Stimulated activated memory B cell treated with anti-CD40 and anti-IgM and Interleukin-4, amounts not matched to agents 10 μg/mL and 1 μg/mL and 100 μg/mL, for 72 hours (primary cell): ENCODE results near the gene DOCK2.
"Not testable (repeated sequence)": the region's sequence is repeated elsewhere in the genome, so short reads cannot be mapped to it uniquely, and the experiment has no call there.

Experiments used
- ATAC-seq: fragments of 150-1000 bp; cut with Tn5 transposase; 2 replicates; pipeline ENCODE4 v1.10.0; 2021
- H3K27ac Mint-ChIP-seq: one replicate; pipeline ENCODE4 v1.8.0; 2022; ENCODE audit warnings: mild to moderate bottlenecking, mixed read lengths
- H3K27me3 Mint-ChIP-seq: one replicate; pipeline ENCODE4 v1.8.0; 2022; ENCODE audit warnings: mixed read lengths
- H3K36me3 Mint-ChIP-seq: one replicate; pipeline ENCODE4 v1.8.0; 2022; ENCODE audit warnings: mixed read lengths
- H3K4me1 Mint-ChIP-seq: one replicate; pipeline ENCODE4 v1.8.0; 2022; ENCODE audit warnings: mixed read lengths
- H3K4me3 Mint-ChIP-seq: one replicate; pipeline ENCODE4 v1.8.0; 2022; ENCODE audit warnings: mild to moderate bottlenecking, moderate library complexity, mixed read lengths
- H3K9me3 Mint-ChIP-seq: one replicate; pipeline ENCODE4 v1.8.0; 2022; ENCODE audit warnings: mixed read lengths

DOCK2 gene

DNA sequence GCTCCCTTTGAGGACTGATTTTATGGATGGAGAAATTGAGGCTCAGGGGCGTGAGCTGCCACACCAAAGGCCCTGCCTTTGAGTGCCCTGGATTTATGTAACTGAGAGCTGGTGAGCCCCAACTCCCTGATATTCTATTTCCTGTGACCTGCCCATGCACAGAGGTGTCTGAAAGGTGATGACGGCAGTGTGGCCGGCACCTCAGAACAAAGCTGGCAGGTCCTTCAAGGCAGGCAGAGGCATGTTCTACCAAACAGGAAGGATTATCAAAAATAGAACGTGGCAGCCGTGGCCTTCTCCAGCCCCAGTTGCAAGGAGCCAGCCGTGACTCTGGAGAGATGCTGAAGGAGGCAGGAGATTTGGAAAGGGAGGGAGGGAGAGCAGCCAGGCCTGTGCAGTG is 307.0 kb downstream of the DOCK2 start:
- ATAC-seq = no peak
- Mint-ChIP-seq H3K27ac (peak overlapping the region; percentile 53), H3K4me1 (peaks cover 27% of the 10 kb centered on the region), H3K36me3 (peaks cover 34% of the 10 kb centered on the region), H3K27me3 (no peaks in the 10 kb centered on the region), H3K9me3 (no peaks in the 10 kb centered on the region), H3K4me3 (no peak overlapping the region)

DNA sequence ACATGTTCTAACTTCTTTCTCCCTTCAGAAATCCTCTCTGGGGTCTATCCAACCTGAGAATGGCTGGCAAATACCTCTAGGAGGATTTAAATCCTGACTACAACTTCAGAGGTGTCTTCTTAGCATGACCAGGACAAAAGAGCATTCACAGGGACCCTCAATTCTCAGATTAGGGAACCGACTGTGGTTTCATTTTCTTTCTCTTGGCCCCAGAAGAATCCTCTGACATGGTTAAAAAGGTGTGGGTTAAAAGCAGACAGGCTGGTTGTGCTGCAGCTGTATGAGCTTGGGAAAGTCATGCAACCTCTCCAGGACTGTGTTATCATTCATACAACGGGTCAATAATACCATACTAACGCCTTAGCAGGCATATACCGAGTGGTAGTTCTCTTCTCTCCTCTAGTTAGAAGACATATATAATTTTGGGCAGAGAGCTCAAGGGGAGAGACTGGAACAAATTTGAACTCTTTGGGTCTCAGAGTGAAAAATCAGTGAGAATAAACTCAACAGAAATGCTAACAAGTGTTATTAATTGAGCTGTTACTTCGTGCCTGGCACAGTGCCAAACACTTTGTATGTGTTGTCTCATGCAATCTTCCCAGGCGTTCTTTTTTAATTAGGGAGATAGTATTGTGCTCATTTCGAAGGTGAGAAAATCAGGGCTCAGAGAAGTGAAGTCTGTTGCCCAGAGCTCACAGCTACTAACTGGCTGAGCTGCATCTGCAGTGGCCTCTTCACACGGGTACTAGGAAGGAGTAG is 308.0 kb downstream of the DOCK2 start:
- H3K27ac Mint-ChIP-seq = peak overlapping the region; percentile 53
- H3K36me3 Mint-ChIP-seq = peaks cover 41% of the 10 kb centered on the region
- peaks cover 27% of the 10 kb centered on the region for H3K4me1 Mint-ChIP-seq
- H3K27me3 Mint-ChIP-seq = no peaks in the 10 kb centered on the region
- no peak overlapping the region for H3K4me3 Mint-ChIP-seq
- no peaks in the 10 kb centered on the region for H3K9me3 Mint-ChIP-seq
- ATAC-seq = no peak

- peak overlapping the region; percentile 16 for H3K27ac Mint-ChIP-seq
- ATAC-seq = no peak
- peaks cover 27% of the 10 kb centered on the region for H3K4me1 Mint-ChIP-seq
- peaks cover 48% of the 10 kb centered on the region for H3K36me3 Mint-ChIP-seq
- no peaks in the 10 kb centered on the region for H3K9me3 Mint-ChIP-seq
- H3K4me3 Mint-ChIP-seq = no peak overlapping the region
- H3K27me3 Mint-ChIP-seq = no peaks in the 10 kb centered on the region
These were observed 308.8 kb downstream of the DOCK2 start for GRCh38 chr5:169945831-169946261.

- H3K36me3 Mint-ChIP-seq = peaks cover 54% of the 10 kb centered on the region
- no peaks in the 10 kb centered on the region for H3K9me3 Mint-ChIP-seq
- H3K27ac Mint-ChIP-seq = no peak overlapping the region
- ATAC-seq = no peak
- H3K27me3 Mint-ChIP-seq = no peaks in the 10 kb centered on the region
- H3K4me1 Mint-ChIP-seq = peaks cover 19% of the 10 kb centered on the region
- no peak overlapping the region for H3K4me3 Mint-ChIP-seq
These were observed 309.7 kb downstream of the DOCK2 start for GRCh38 chr5:169946743-169947295.

DNA sequence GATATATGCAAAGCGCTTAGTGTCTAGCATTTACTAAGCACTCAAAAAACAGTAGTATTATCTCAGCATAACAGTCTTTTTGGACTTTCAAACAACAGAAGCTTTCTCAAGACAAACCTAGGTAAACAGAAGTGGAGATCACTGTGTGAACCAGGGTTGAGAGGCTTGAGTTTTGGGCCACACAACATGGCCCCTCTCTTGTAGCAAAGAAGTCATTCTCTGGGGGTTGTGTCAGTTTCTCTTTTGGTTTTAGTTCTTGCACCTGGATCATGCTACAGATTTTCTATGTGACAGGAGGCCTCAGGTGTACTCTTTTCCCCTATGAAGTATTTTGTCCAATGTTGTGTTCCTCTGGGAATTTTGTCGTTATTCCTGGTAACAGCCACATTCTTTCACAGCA is 313.3 kb downstream of the DOCK2 start:
- Mint-ChIP-seq H3K4me1 (peaks cover 21% of the 10 kb centered on the region), H3K27ac (no peak overlapping the region), H3K27me3 (no peaks in the 10 kb centered on the region), H3K4me3 (no peak overlapping the region), H3K36me3 (peaks cover 71% of the 10 kb centered on the region), H3K9me3 (no peaks in the 10 kb centered on the region)
- ATAC-seq = no peak

- Mint-ChIP-seq H3K4me1 (peaks cover 16% of the 10 kb centered on the region), H3K36me3 (peaks cover 45% of the 10 kb centered on the region)
- not testable (repeated sequence) for H3K27ac Mint-ChIP-seq, H3K9me3 Mint-ChIP-seq, H3K4me3 Mint-ChIP-seq, H3K27me3 Mint-ChIP-seq
- ATAC-seq = peak; percentile 60
These were observed 316.1 kb downstream of the DOCK2 start for GRCh38 chr5:169953196-169953595.

DNA sequence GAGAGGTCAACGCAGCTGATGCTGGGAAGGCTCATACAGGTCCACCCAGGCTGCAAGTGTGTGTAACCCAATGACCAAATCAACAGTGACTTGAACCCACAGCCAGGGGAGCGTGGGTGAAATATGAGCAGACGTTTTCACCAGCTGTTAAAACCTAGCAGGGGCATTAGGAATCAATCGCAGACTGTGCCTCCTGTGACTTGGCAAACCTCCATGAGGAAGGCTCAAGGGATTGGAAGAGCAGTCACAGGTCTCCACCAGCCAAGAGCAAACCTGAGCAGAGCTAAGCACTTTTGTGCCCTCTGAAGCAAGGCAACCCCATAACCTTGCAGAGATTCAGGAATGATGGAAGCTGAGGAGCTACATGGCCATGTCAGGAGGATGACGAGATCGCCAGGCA is 317.7 kb downstream of the DOCK2 start:
- no peak overlapping the region for H3K27ac Mint-ChIP-seq
- H3K9me3 Mint-ChIP-seq = no peaks in the 10 kb centered on the region
- no peaks in the 10 kb centered on the region for H3K27me3 Mint-ChIP-seq
- no peak overlapping the region for H3K4me3 Mint-ChIP-seq
- H3K4me1 Mint-ChIP-seq = peaks cover 10% of the 10 kb centered on the region
- no peak for ATAC-seq
- peaks cover 37% of the 10 kb centered on the region for H3K36me3 Mint-ChIP-seq

DNA sequence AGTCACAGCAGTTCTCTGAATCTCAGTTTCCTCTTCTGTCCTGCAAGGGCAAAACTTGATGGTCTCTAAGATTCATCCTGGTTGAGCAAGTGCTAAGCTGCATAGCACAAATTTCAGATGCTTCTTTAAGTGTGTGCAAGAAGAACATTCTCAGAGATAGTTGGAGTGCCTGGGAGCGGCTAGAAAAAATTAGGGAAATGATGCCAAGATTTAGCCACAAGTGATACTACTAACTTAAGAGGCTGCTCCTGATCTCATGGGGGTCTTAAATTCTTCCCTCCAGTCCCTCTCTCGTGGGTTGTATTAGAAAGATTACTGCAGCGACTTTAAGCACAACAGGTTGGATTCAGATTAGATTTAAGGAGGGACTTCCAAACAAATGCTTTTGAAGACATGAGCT is 319.1 kb downstream of the DOCK2 start:
- ATAC-seq = no peak
- H3K27me3 Mint-ChIP-seq = no peaks in the 10 kb centered on the region
- peaks cover 10% of the 10 kb centered on the region for H3K4me1 Mint-ChIP-seq
- H3K4me3 Mint-ChIP-seq = no peak overlapping the region
- no peaks in the 10 kb centered on the region for H3K9me3 Mint-ChIP-seq
- H3K27ac Mint-ChIP-seq = no peak overlapping the region
- H3K36me3 Mint-ChIP-seq = peaks cover 26% of the 10 kb centered on the region

DNA sequence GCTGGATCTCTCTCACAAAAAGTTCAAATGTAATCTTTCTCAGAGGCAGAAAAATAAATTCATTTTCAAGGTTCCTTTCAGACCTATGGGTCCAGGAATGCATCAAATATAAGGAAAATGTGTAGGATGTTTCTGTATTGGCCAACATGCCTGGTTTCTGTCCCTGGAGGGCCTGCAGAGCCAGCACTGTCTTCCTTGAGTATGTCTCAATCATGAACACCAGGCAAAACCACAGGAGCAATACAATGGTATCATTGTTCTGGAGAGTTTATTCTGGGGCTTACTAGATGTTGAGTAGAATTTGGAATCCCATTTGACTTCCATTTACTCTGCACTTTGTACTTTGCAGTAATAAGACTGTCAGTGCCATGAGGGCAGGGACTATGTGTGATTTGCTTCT is 319.7 kb downstream of the DOCK2 start:
- Mint-ChIP-seq H3K27ac (no peak overlapping the region), H3K4me1 (peaks cover 10% of the 10 kb centered on the region), H3K4me3 (no peak overlapping the region), H3K9me3 (no peaks in the 10 kb centered on the region), H3K27me3 (no peaks in the 10 kb centered on the region), H3K36me3 (peaks cover 23% of the 10 kb centered on the region)
- ATAC-seq = no peak

- Mint-ChIP-seq H3K4me3 (no peak overlapping the region), H3K9me3 (no peaks in the 10 kb centered on the region), H3K36me3 (peaks cover 26% of the 10 kb centered on the region), H3K27ac (no peak overlapping the region), H3K4me1 (peaks cover 18% of the 10 kb centered on the region), H3K27me3 (no peaks in the 10 kb centered on the region)
- ATAC-seq = no peak
These were observed 321.2 kb downstream of the DOCK2 start for GRCh38 chr5:169958278-169958677.

GRCh38 chr5:169960659-169961058 is 323.6 kb downstream of the DOCK2 start:
- Mint-ChIP-seq H3K9me3 (no peaks in the 10 kb centered on the region), H3K4me1 (peaks cover 20% of the 10 kb centered on the region), H3K4me3 (no peak overlapping the region), H3K27me3 (no peaks in the 10 kb centered on the region), H3K27ac (no peak overlapping the region), H3K36me3 (peaks cover 22% of the 10 kb centered on the region)
- no peak for ATAC-seq

DNA sequence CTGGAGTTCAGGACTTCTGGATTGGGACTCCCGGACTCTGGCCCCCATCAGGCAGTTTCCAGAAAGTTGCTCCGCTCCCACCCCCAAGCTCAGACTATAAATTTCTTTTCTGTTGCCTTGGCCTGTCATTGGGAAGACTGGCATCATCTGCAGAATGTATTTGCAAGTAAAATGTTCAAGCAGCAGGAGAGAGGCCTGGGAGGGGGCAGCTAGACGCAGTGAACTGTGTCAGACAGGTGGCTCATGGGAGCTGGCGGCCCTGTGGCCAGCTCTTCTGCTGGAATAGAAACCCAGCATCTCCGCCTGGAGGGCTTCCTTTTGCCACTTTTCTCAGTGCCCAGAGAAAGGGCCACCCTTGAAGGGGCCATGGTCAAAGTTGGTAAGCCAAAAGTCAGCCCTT is 327.2 kb downstream of the DOCK2 start:
- Mint-ChIP-seq H3K9me3 (no peaks in the 10 kb centered on the region), H3K27ac (peak overlapping the region; percentile 14), H3K4me1 (peaks cover 28% of the 10 kb centered on the region), H3K27me3 (no peaks in the 10 kb centered on the region), H3K4me3 (no peak overlapping the region), H3K36me3 (peaks cover 37% of the 10 kb centered on the region)
- ATAC-seq = no peak

DNA sequence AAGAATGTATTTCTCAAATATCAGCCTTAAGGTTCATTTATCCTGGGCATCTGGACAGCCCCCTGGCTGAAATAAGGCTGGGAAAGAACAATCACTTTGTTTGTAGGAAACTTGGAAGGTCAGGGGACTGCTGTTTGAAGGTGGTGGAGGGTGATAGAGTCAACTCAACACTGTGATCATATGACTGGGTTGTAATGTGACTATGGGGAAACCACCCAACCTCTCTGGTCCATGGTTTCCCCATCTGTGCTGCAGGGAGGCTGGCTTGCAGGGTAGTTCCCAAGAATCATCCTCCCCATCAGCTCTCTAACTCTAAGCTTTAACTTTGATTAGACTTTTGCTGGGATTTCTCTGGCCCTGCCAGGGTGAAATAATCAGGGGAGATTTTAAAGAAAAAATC is 333.3 kb downstream of the DOCK2 start:
- Mint-ChIP-seq H3K4me3 (no peak overlapping the region), H3K4me1 (peaks cover 18% of the 10 kb centered on the region), H3K36me3 (peaks cover 48% of the 10 kb centered on the region), H3K27me3 (no peaks in the 10 kb centered on the region), H3K27ac (peak overlapping the region; percentile 42), H3K9me3 (no peaks in the 10 kb centered on the region)
- peak; percentile 61 for ATAC-seq

DNA sequence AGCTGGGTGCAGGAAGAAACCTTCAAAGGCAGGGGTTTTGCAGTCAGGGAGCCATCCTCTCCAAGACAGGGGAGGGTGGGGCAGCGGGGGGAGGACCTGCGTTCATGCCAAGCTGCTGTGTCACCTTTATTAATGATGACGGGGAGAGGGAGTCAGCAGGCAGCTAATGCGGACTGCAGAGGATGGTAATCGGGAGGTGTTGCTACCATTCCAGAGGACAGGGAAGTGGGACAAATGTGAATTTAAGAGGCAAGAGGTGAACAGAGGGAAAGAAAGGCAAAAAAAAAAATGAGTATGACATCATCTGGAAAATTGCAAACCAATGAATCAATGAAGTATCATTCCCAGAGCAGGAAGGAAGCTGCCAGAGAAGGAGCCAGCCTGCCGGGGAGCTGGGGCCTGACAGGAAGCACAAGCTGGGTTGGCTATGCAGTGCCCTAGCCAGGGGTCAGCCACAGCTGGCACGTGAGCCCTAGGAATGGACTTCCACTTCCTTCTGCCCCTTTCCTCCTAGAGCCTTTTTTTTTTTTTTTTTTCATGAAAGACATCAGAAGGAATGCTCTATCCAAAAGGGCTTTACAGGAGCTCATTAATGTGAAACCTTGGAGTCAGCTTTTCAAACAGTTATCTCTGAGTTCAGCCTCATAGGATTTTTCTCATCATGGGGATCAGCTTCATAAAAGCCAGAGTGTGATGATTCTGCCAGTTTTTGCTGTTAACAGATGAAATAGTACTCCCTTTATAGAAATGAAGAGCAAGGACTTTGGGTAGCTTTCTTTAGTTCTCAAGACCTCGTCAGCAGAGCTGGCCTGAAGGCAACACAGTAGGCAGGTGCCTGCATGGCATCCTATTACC is 334.1 kb downstream of the DOCK2 start:
- peaks cover 48% of the 10 kb centered on the region for H3K36me3 Mint-ChIP-seq
- H3K27me3 Mint-ChIP-seq = no peaks in the 10 kb centered on the region
- peak overlapping the region; percentile 42 for H3K27ac Mint-ChIP-seq
- no peak overlapping the region for H3K4me3 Mint-ChIP-seq
- peaks cover 18% of the 10 kb centered on the region for H3K4me1 Mint-ChIP-seq
- ATAC-seq = no peak
- no peaks in the 10 kb centered on the region for H3K9me3 Mint-ChIP-seq

GRCh38 chr5:169971780-169972179 is 334.7 kb downstream of the DOCK2 start:
- ATAC-seq = no peak
- H3K4me1 Mint-ChIP-seq = peaks cover 18% of the 10 kb centered on the region
- H3K27ac Mint-ChIP-seq = no peak overlapping the region
- no peak overlapping the region for H3K4me3 Mint-ChIP-seq
- peaks cover 48% of the 10 kb centered on the region for H3K36me3 Mint-ChIP-seq
- H3K27me3 Mint-ChIP-seq = no peaks in the 10 kb centered on the region
- no peaks in the 10 kb centered on the region for H3K9me3 Mint-ChIP-seq
